Loucy (cell line): Measurements from ENCODE around the gene TTBK2.

Experiments used
- CTCF ChIP-seq: fragments of 200-600 bp; sonication (generic); conservative IDR thresholded peaks from 2 replicates; pipeline ENCODE4 v1.5.1; 2014; ENCODE audit warnings: mild to moderate bottlenecking, antibody characterized with exemption, low read length
- EZH2phosphoT487 ChIP-seq: fragments of 200-600 bp; IDR thresholded peaks from 2 replicates; pipeline ENCODE4 v1.6.1; 2018; ENCODE audit warnings: antibody characterized with exemption, mild to moderate bottlenecking, moderate library complexity, borderline replicate concordance

GRCh38 chr15:42692997-42693396, 227.6 kb downstream of the TTBK2 start:
- no peak for TF ChIP-seq CTCF
- no peak for TF ChIP-seq EZH2phosphoT487
